NCI-H2171 treated with DMSO at 0.1 percent for 48 hours (cell line): ENCODE data around the gene LRRC15.

Source experiments
- DNase-seq: peaks from one replicate; lab custom pipeline; 2025; lab: John Stamatoyannopoulos, UW

LRRC15 gene

GRCh38 chr3:194333212-194333980 lies 36.1 kb downstream of the LRRC15 start:
- no peak for DNase-seq

- no peak for DNase-seq
Measured at GRCh38 chr3:194332858-194333211, 36.7 kb downstream of the LRRC15 start.

GRCh38 chr3:194330579-194330978 lies 39.0 kb downstream of the LRRC15 start:
- no peak for DNase-seq

GRCh38 chr3:194330160-194330559 lies 39.4 kb downstream of the LRRC15 start:
- DNase-seq: no peak

- no peak for DNase-seq
Measured at GRCh38 chr3:194329583-194329965, 40.0 kb downstream of the LRRC15 start.

GRCh38 chr3:194328942-194329582 lies 40.5 kb downstream of the LRRC15 start:
- DNase-seq: no peak

- DNase-seq: no peak
Measured at GRCh38 chr3:194328053-194328657, 41.4 kb downstream of the LRRC15 start.

GRCh38 chr3:194327218-194328052 lies 42.1 kb downstream of the LRRC15 start:
- no peak for DNase-seq

GRCh38 chr3:194326968-194327217 lies 42.6 kb downstream of the LRRC15 start:
- DNase-seq: no peak

GRCh38 chr3:194326192-194326967 lies 43.2 kb downstream of the LRRC15 start:
- DNase-seq: no peak

GRCh38 chr3:194325424-194326153 lies 44.0 kb downstream of the LRRC15 start:
- DNase-seq: no peak

- DNase-seq: no peak
Measured at GRCh38 chr3:194324823-194325327, 44.7 kb downstream of the LRRC15 start.

GRCh38 chr3:194323785-194324735 lies 45.5 kb downstream of the LRRC15 start:
- no peak for DNase-seq

- peak; percentile 10 for DNase-seq
Measured at GRCh38 chr3:194322678-194323211, 46.8 kb downstream of the LRRC15 start.

- no peak for DNase-seq
Measured at GRCh38 chr3:194321693-194322640, 47.6 kb downstream of the LRRC15 start.

GRCh38 chr3:194320744-194321243 lies 48.7 kb downstream of the LRRC15 start:
- DNase-seq: no peak

GRCh38 chr3:194320100-194320499 lies 49.4 kb downstream of the LRRC15 start:
- DNase-seq: no peak

GRCh38 chr3:194318511-194319161 lies 50.9 kb downstream of the LRRC15 start:
- no peak for DNase-seq
